Cortex of kidney (tissue), 1 donor: Measurements from ENCODE around the gene ZNF296.

Source experiments
- DNase-seq: peaks from one replicate; lab custom pipeline; 2025; lab: John Stamatoyannopoulos, UW

The ZNF296 gene

DNA sequence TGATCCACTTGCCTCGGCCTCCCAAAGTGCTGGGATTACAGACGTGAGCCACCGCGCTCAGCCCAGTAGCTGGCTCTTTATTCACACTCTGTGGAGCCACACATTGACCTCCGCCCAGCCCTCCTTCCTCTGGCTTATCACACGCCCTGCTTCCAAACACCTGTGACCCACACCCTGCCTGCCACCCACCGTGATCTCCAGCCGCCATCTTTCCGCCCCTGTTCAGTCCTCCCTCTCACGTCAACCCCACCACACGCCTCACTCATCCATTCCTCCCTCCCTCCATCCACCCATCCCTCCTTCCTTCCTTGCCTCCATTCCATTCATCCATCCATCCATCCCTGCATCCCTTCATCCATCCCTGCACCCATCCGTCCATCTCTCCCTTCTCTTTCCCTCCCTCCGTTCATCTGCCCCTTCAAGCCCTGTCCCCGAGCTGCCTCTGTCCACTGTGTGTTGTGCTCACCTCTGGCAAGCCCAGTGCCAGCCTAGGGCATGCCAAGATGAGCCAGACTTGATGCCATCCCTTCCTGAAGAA, 17.6 kb downstream of the ZNF296 start:
- DNase-seq = no peak

DNA sequence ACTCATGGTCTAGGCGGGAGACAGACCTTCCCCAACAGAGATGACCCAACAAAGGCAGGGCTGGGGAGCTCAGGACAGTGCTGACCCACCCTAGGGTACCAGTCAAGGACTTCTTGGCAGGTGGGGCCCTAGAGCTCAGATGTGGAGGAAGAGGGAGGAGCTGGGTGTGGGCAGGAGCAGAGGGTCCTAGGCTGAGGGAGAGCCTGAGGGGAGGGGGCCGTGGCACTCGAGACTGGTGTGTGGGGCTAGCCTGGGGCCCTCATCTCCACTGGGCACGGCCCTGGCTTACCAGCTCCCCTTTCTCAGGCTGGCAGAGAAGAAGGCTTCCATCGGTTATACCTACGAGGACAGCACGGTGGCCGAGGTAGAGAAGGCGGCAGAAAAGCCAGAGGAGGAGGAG, 18.8 kb downstream of the ZNF296 start:
- no peak for DNase-seq

DNA sequence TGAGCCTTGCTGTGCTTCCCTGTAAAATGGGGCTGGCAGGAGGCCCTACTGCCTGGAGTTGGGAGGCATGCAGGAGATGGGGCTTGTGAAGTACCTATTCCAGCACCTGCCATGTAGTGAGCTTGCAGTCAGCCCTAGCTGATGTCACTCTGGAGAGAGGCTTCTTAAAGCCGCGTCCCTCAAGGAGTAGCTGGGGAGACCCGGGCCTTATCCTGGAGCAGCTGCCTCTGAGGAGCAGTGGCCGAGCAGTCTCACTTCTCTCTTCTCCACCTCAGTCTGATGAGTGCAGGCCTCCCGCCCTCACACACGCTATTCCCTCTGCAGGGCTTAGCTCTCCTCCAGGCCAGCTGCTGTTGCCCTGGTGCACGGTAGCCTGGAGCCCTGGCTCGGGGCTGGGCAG, 19.4 kb downstream of the ZNF296 start:
- DNase-seq = no peak

DNA sequence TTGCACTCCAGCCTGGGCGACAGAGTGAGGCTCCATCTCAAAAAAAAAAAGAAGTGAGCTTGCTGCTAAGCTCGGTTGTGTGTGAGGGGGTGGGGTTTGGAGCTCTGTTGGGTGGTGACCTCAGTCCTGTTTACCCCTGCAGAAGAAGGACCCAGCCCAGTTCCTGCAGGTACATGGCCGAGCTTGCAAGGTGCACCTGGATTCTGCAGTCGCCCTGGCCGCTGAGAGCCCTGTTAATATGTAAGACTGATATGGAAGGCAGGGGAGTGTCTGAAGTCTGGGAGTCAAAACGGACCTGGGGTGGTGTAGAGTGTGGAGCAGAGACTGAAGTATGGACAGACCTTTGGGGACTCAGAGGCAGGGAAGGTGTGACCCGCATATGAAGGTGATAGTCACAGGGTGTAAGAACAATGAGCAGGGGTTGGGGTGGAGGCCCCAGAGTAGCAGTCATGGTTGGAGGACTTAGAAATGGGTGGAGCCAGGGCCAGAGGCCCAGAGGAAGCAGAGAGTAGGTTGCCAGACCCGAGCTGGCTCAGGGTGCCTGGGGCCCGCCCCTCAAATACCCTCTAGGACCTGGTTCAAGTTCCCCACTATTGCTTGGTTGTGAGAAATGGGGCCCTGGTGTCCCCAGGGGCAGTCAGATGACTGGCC, 24.2 kb downstream of the ZNF296 start:
- no peak for DNase-seq

DNA sequence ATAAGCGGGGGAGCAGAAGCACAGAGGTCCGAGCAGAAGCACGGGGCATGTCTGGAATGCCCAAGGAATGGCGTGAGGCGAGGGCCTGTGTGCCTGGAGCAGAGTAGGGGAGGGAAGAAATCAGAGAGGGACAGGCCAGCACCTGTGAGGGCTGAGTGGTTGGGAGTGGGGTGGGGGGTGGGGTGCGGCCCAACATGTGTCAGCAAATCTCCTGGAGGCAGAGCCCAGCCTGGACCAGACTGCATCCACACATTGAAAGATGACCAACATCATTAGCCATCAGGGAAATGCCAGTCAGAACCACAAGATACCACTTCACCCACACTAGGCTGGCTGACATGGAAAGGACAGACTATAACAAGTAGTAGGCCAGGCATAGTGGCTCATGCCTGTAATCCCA, 26.2 kb downstream of the ZNF296 start:
- no peak for DNase-seq

DNA sequence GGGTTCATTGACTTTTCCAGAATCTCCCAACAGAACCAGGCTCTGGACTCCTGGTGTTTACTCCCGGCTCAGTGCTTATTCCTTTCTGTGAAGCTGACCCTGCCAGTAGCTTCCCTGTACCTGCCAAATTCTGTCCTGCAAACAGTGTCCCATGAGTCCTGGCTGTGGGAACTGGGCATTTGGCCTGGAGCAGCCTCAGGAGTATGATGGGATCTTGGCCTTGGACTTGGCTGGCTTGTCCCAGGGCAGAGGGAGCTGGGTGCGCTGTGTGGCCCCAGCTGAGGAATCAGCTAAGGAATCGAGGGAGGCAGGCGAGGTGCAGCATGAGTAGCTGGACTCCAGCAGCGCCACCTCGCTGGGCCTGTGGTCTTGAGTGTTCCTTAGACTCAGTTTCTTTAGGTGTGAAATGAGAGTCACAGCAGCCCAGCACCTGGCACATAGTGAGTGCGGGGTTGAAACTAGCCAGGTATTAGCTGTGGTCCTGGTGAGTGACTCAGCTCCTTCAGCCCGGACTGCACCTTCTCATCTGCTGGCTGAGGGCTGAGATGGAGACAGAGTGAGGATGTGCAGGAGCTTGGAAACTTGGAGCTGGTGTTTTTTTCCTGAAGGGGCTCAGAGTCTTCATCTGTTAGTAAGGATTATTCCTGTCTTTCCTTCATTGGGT, 27.1 kb downstream of the ZNF296 start:
- DNase-seq = no peak

DNA sequence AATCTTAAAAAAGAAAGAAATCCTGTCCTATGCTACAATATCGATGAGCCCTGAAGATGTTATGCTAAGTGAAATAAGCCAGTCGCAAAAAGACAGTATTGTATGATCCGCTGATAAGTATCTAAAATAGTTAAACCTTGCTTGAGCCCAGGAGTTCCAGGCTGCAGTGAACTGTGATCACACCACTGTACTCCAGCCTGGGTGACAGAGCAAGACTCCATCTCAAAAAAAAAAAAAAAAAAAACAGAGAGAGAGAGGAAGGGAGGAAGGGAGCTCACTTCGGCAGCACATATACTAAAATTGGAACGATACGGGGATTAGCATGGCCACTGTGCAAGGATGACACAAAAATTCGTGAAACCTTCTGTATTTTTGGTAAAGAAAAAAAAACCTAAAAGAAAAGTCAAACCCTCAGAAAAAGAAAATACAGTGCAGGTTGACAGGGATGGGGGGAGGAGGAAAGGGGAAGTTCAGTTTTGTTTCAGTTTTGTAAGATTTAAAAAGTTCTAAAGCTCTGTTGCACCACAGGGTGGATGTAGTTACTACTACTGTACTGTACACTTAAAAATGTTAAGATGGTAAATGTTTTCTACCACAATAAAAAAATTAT, 29.0 kb downstream of the ZNF296 start:
- no peak for DNase-seq

DNA sequence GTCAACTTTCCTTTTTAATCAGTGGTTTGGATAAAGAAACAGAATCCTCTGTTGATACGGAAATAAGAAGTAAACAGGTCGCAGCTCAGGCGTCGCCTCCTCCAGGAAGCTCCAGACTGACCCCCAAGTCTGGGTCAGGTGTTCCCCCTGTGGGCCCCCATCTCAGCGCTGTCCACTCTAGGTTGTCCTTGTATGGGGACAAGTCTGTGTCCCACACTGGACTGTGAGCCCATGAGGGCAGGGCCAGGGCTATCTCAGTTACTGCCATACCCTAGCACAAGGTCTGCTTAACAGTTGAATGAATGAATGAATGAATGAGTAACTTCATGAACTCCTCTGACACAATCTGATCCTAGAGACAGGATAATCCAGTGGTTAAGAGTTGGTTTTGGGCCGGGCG, 29.9 kb downstream of the ZNF296 start:
- DNase-seq = no peak

DNA sequence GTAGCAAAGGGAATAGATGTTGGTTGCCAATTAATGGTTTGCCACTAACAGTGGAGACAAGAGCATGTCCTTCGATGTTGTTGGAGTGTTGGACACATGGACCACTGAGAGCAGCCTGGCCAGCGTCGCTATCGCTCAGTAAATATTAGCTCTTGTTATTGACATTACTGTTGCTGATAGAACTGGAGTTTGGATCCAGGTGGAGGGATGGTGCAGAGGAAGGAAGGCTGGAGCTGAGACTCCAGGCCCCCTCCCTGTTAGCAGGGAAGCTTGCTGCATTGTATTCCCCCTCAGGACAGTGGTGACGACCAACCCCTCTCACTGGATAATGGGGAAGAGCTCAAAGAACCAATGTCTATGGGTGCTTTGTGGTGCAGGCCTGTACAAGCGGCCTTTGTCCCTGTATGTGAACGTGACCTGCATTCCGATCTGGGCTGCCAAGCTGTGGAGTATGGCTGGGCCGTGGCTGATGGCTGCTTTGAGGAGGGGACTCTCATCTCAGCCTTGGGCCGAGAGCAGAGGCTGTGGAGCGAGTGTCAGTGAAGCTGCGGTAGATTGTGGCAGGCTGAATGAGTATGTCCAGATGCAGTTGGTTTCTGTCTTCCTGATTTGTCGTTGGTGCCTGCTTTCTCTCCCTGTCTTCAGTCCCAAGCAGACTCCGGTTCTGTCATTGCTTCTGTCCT, 30.5 kb downstream of the ZNF296 start:
- DNase-seq = no peak

DNA sequence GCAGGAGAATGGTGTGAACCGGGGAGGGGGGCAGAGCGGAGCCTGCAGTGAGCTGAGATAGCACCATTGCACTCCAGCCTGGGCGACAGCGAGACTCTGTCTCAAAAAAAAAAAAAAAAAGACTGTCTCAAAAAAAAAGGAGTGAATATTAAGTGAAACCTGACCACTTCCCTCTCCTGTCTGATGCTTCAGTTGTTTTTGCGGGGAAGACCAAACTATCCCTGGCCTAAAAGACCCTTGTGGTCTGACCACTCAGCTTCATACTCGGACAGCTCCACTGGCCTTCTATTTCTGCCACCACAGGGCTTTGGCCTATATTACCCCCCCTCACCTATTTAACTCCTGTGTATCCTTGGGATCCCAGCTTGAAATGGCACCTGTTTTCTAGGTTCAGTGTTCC, 35.2 kb downstream of the ZNF296 start:
- DNase-seq = no peak

DNA sequence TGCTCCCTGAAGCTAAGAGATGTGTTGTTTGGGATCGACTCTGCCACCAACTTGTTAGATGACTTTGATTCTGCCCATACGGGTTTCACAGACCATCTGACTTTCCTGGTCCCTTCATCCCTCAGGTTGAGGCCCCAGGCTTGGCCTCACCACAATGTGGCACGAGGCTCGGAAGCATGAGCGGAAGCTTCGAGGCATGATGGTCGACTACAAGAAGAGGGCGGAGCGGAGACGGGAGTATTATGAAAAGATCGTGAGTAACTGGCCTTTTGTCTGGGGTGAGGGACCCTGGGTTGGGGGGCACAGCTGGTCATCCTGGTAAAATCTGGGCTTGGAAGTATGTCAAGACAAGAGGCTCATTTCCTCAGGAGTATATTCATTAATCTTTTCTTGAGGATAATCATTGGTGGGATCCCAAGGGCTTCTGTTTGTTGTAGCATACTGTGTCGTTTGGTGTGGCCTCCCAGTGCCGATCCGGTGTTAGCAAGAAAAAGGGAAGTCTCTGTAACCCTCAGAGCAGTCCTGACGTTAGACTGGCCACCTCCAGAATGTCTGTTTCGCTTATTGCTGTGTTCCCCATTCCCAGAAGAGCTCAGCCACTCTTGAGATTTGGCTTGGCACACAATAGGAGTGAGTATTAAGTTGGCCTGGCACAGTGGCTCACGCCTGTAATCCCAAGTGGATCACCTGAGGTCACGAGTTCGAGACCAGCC, 36.1 kb downstream of the ZNF296 start:
- no peak for DNase-seq

DNA sequence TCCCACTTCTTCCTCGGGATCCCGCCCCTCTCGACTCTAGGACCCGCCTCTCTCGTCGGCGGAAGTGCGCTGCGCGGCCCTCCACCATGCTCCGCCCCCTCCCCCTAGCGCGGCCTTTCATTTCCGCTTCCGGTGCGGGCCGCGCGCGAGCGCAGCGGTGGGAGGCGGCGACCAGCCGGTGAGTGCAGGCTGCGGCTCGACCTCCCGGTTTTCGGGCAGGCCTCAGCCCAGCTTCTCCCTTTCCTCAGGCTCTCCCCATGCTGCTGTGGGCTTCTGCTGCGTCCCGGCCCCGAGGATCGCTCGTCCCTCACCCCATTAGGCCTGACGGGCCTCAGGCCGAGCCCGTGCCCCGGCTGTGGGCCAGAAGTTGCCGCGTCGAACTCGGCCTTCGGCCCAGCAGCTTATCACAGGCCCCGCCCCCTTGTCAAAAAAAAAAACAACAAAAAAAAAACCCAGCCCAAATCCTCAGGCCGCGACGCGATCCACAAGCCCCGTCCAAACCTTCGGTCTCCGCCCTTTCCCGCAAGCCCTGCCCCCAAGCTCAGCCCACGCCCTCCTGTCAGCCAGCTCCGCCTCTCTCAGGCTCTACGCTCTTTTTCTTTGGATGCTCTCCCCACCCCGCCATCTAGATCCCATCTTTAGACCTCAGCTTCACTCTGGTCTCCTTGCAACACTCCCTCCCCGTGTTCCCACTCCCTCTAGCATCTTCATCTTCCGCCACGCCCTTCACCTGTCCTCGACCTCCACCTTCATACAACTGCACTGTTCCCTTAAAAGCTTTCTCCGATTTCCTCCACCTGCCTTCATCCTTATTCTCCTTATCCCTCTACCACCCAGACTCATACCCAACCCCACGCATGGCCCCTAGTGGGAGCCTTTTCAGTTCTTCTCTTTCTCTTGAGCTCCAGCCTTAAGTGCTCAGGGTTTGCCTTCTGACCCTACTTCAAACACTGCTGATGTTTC, 37.1 kb downstream of the ZNF296 start, which contains the start of gene CLASRP:
TSS of gene CLASRP (plus strand) at position 115 of the 963 bp plus-strand sequence. CDS start 1,168 bp downstream, outside the sequence.
- DNase-seq = no peak

DNA sequence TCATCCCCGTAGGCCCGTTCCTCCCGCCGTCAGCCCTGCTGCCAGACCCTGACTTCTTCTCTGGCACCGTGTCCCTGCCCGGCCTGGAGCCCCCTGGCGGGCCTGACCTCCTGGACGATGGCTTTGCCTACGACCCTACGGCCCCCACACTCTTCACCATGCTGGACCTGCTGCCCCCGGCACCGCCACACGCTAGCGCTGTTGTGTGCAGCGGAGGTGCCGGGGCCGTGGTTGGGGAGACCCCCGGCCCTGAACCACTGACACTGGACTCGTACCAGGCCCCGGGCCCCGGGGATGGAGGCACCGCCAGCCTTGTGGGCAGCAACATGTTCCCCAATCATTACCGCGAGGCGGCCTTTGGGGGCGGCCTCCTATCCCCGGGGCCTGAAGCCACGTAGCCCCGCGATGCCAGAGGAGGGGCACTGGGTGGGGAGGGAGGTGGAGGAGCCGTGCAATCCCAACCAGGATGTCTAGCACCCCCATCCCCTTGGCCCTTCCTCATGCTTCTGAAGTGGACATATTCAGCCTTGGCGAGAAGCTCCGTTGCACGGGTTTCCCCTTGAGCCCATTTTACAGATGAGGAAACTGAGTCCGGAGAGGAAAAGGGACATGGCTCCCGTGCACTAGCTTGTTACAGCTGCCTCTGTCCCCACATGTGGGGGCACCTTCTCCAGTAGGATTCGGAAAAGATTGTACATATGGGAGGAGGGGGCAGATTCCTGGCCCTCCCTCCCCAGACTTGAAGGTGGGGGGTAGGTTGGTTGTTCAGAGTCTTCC, 38.7 kb downstream of the ZNF296 start:
- DNase-seq = no peak

DNA sequence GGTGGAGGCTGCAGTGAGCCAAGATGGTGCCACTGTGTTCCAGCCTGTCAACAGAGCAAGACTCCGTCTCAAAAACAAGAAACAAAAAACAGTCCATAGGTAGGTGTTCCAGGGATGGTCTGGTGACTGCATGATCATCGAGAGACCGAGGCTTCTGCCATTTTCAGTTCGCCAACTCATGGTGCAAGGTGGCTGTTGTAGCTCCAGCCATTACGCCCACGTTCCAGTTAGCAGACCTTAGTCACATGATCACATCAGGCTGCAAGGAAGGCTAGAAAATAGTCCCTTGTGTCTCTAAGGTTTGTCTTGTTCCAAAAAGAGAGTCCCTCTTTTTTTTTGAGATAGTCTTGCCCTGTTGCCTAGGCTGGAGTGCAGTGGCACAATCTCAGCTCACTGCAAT, 40.5 kb downstream of the ZNF296 start:
- DNase-seq = no peak

DNA sequence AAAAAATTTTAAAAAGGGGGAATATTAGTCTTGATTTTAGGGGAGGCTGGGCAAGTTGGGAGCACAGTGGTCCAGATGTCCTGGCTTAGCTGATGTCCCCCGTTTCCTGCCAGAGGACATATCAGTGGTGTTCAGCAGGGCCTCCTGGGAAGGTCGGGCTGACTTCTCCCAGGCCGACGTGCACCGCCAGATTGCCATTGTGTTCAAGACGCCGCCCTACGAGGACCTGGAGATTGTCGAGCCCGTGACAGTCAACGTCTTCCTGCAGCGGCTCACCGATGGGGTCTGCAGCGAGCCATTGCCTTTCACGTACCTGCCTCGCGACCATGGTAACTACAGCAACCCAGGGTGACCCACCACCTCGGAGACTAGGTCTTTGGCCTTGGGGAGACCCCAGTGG, 43.9 kb downstream of the ZNF296 start:
- no peak for DNase-seq

DNA sequence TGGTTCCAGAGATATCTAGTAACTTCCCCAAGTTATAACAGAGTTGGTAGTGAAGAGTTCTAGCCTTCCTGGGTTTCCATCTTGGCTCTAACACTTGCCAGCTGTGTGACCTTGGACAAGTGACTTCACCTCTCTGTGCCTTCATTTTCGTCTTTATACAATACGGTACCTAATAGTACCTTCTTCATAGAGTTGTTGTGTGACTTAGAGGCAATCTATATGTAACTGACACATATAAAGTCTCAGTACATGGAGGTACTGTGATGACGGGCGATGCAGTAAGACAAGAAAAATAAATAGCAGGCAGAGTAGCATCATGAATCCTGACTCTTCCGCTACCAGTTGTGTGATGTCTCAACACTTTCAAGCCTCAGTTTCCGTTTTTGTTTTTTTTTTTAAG, 45.5 kb downstream of the ZNF296 start:
- no peak for DNase-seq

DNA sequence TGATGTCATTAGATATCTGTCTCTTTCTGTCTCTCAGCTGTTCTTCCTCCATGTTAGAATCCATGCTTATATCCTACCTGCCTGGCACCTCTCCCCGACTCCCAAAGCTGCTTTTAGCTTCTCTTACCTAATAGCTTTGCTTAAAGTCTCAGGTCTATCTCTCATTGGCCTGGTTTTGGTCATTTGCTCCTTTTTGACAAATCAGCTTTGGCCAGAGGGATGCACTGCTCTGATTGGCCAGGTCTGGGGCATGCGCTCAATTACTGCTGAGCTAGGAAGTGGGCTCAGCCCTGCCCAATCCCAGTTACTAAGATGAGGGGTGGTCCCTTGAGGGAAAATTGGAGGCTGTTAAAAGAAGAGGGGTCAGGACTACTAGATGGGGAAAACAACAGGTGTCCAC, 48.9 kb downstream of the ZNF296 start:
- DNase-seq = no peak

DNA sequence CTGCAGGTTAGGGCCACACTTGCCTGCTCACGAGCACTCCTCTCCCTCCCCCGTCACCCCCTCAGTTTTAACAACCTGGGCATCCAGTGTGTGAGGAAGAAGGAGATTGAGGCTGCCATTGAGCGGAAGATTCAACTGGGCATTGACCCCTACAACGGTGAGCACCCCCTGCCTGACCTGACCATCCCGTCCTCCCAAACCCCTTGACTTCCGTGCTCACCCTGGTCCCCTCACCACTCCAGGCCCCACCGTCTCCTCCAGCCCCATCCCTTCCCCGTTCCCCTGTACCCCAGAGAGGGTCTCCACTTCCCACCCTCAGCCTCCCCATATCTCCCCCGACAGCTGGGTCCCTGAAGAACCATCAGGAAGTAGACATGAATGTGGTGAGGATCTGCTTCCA, 51.0 kb downstream of the ZNF296 start:
- DNase-seq = no peak

DNA sequence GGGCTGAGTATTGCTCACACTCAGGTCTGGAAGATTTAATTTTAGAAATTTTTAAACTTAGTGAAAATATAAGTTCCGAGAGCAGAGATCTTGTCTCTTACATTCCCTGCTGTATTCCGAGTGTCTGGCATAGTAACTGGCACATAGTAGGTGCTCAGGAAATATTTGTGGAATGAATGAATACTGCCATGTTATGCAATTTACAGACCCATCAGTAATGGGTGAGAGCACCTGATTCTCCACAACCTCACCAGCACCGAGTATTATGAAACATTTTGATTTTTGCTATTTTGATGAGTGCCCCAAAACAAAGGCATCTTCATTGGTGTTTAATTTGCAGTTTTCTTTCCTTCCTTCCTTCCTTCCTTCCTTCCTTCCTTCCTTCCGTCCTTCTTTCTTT, 53.2 kb downstream of the ZNF296 start:
- DNase-seq = no peak

DNA sequence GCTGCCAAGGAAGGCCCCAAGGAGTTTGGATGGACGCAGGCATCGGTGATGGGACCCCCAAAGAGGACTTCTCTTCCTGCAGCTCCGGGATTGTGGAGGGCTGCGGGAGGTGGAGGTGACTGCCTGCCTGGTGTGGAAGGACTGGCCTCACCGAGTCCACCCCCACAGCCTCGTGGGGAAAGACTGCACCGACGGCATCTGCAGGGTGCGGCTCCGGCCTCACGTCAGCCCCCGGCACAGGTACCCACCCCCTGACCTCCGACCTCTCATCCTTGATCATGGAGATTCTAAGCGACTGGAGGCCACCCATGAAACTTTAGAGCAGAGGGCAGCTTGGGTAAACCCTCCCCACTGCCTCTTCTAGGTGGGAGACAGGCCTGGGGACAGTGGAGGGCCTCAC, 54.3 kb downstream of the ZNF296 start:
- DNase-seq = no peak
